ENCODE measurements around the gene ZNF438. TPM values are rescaled to one million over a fixed set of nuclear protein-coding genes. Genes with fewer than 3 reads are reported as not detected.

The ZNF438 gene
- total RNA-seq, 1 donor from 2014 or later: 3.9 TPM

GRCh38 chr10:30816820-30817171, 214.9 kb downstream of the ZNF438 start:
- Mint-ChIP-seq H3K27ac (no peak overlapping the region), H3K4me3 (no peak overlapping the region), H3K27me3 (peaks cover 9% of the 10 kb centered on the region), H3K4me1 (no peaks in the 10 kb centered on the region), H3K36me3 (ENCODE audit: low read depth) (no peaks in the 10 kb centered on the region), H3K9me3 (no peaks in the 10 kb centered on the region)
- no peak for DNase-seq
- CTCF ChIA-PET: no interaction called here
- TF ChIP-seq CTCF (IDR thresholded peaks at IDR 0.05): no peak
- intact Hi-C loops (cut with micrococcal nuclease): no loop called here
- POLR2A ChIA-PET: no interaction called here
- ATAC-seq (ENCODE audit: low read depth): no peak

- ChIA-PET POLR2A (no interaction called here), CTCF (no interaction called here)
- intact Hi-C loops (cut with micrococcal nuclease): no loop called here
These were observed 215.4 kb downstream of the ZNF438 start for GRCh38 chr10:30816159-30816819.

GRCh38 chr10:30813872-30814481, 217.7 kb downstream of the ZNF438 start:
- peaks cover 16% of the 10 kb centered on the region for H3K27me3 Mint-ChIP-seq
- no peak for TF ChIP-seq CTCF (IDR thresholded peaks at IDR 0.05)
- POLR2A ChIA-PET: no interaction called here
- no peaks in the 10 kb centered on the region for H3K4me1 Mint-ChIP-seq
- H3K9me3 Mint-ChIP-seq: no peaks in the 10 kb centered on the region
- no peak for DNase-seq
- no peak overlapping the region for H3K27ac Mint-ChIP-seq
- no peaks in the 10 kb centered on the region for H3K36me3 Mint-ChIP-seq (ENCODE audit: low read depth)
- CTCF ChIA-PET: no interaction called here
- ATAC-seq (ENCODE audit: low read depth): no peak
- intact Hi-C loops (cut with micrococcal nuclease): no loop called here
- H3K4me3 Mint-ChIP-seq: no peak overlapping the region

More at GRCh38 chr10:30816159-30816819, 215.4 kb downstream of the ZNF438 start:
- Mint-ChIP-seq H3K36me3 (ENCODE audit: low read depth) (no peaks in the 10 kb centered on the region), H3K27me3 (peaks cover 14% of the 10 kb centered on the region), H3K27ac (no peak overlapping the region), H3K9me3 (no peaks in the 10 kb centered on the region), H3K4me3 (no peak overlapping the region), H3K4me1 (no peaks in the 10 kb centered on the region)
- no peak for ATAC-seq (ENCODE audit: low read depth)
- no peak for TF ChIP-seq CTCF (IDR thresholded peaks at IDR 0.05)
- no peak for DNase-seq

GRCh38 chr10:30812018-30812851, 219.4 kb downstream of the ZNF438 start:
- intact Hi-C loops (cut with micrococcal nuclease): no loop called here
- TF ChIP-seq CTCF (IDR thresholded peaks at IDR 0.05): no peak
- H3K36me3 Mint-ChIP-seq (ENCODE audit: low read depth): no peaks in the 10 kb centered on the region
- ChIA-PET CTCF (no interaction called here), POLR2A (no interaction called here)
- DNase-seq (no peak), ATAC-seq (ENCODE audit: low read depth) (no peak)
- no peak overlapping the region for H3K4me3 Mint-ChIP-seq
- no peaks in the 10 kb centered on the region for H3K9me3 Mint-ChIP-seq
- H3K4me1 Mint-ChIP-seq: no peaks in the 10 kb centered on the region
- no peak overlapping the region for H3K27ac Mint-ChIP-seq
- H3K27me3 Mint-ChIP-seq: peaks cover 16% of the 10 kb centered on the region

All from activated B cell treated with CpG ODN at 0.5 μM for 24 hours (primary cell).